HG03439 (cell line): ENCODE data around the gene WDR45.
"Not testable (repeated sequence)": the region's sequence is repeated elsewhere in the genome, so short reads cannot be mapped to it uniquely, and the experiment has no call there.

ENCODE experiments used
- ATAC-seq: cut with Tn5 transposase; IDR thresholded peaks from one replicate; pipeline ENCODE4 v1.9.1; 2021; ENCODE audit warnings: mild to moderate bottlenecking, moderate library complexity; ENCODE audit not compliant: unreplicated experiment

WDR45 gene

GRCh38 chrX:49079489-49080428 is at the start of gene WDR45:
Gene WDR45 (minus strand): TSS chrX:49079887. CDS start chrX:49078095, 1,792 bp downstream.
- peak; percentile 72 for ATAC-seq

- no peak for ATAC-seq
These were observed 49.7 kb upstream of the WDR45 start for GRCh38 chrX:49129427-49129826.

GRCh38 chrX:49127742-49128258 is 48.1 kb upstream of the WDR45 start:
- not testable (repeated sequence) for ATAC-seq

GRCh38 chrX:49122499-49122898 is 42.8 kb upstream of the WDR45 start:
- ATAC-seq = no peak

GRCh38 chrX:49120091-49120490 is 40.4 kb upstream of the WDR45 start:
- no peak for ATAC-seq

GRCh38 chrX:49117581-49117980 is 37.9 kb upstream of the WDR45 start:
- ATAC-seq = no peak

GRCh38 chrX:49116716-49117115 is 37.0 kb upstream of the WDR45 start:
- no peak for ATAC-seq

GRCh38 chrX:49116076-49116475 is 36.4 kb upstream of the WDR45 start:
- ATAC-seq = no peak

GRCh38 chrX:49111791-49112190 is 32.1 kb upstream of the WDR45 start:
- ATAC-seq = no peak

GRCh38 chrX:49110417-49110816 is 30.7 kb upstream of the WDR45 start:
- ATAC-seq = no peak

- ATAC-seq = no peak
These were observed 29.0 kb upstream of the WDR45 start for GRCh38 chrX:49108641-49109040.

- no peak for ATAC-seq
These were observed 27.2 kb upstream of the WDR45 start for GRCh38 chrX:49106930-49107329.

GRCh38 chrX:49106296-49106695 is 26.6 kb upstream of the WDR45 start:
- no peak for ATAC-seq

- ATAC-seq = no peak
These were observed 23.9 kb upstream of the WDR45 start for GRCh38 chrX:49103637-49104036.

- no peak for ATAC-seq
These were observed 22.5 kb upstream of the WDR45 start for GRCh38 chrX:49102190-49102589.

- ATAC-seq = no peak
These were observed 21.9 kb upstream of the WDR45 start for GRCh38 chrX:49101629-49101984.

- ATAC-seq = peak; percentile 94
These were observed 21.3 kb upstream of the WDR45 start for GRCh38 chrX:49100704-49101628.

- ATAC-seq = no peak
These were observed 16.7 kb upstream of the WDR45 start for GRCh38 chrX:49096419-49096818.

- no peak for ATAC-seq
These were observed 9.9 kb upstream of the WDR45 start for GRCh38 chrX:49089553-49089952.

- ATAC-seq = no peak
These were observed 2.7 kb upstream of the WDR45 start for GRCh38 chrX:49082271-49082871.

- no peak for ATAC-seq
These were observed 1.7 kb downstream of the WDR45 start for GRCh38 chrX:49077941-49078340.
